Astrocyte of the spinal cord (primary cell): ENCODE results near the gene SNRNP40.

Source experiments
- DNase-seq: peaks from one replicate; pipeline ENCODE4 v3.0.0; 2011; ENCODE audit warnings: low read depth, low spot score
- H3K4me3 ChIP-seq: 2 replicates; pipeline ENCODE4 v1.5.1; 2011; ENCODE audit warnings: low read depth, mild to moderate bottlenecking, low read length, moderate library complexity
- CTCF ChIP-seq: IDR thresholded peaks from 2 replicates; pipeline ENCODE4 v1.5.1; 2012; ENCODE audit warnings: low read depth, mild to moderate bottlenecking, low read length, inconsistent platforms
- in situ Hi-C: cut with HindIII; loops from 2 replicates; pipeline ENCODE4 v1.10.0; 2017; ENCODE audit warnings: low sequenced_read_pairs

Gene SNRNP40

GRCh38 chr1:31296486-31297276 is at the start of gene SNRNP40, which contains the start of gene ZCCHC17:
SNRNP40 (minus strand) TSS chr1:31296788; CDS start chr1:31296751, 37 bp downstream.
ZCCHC17 (plus strand) TSS chr1:31297032; CDS start chr1:31310099, 13,067 bp downstream.
- DNase-seq = peak; percentile 99
- no peak for TF ChIP-seq CTCF

GRCh38 chr1:31345635-31346034 is 49.0 kb upstream of the SNRNP40 start:
- DNase-seq = no peak
- in situ Hi-C loops = no loop called here
- H3K4me3 ChIP-seq = no peak overlapping the region
- no peak for TF ChIP-seq CTCF

More at GRCh38 chr1:31296486-31297276, at the start of gene SNRNP40, which contains the start of gene ZCCHC17:
- in situ Hi-C loops = no loop called here
- H3K4me3 ChIP-seq = peak within 1 kb of the TSS; percentile 91

- in situ Hi-C loops = no loop called here
- no peak for DNase-seq
- H3K4me3 ChIP-seq = no peak overlapping the region
- no peak for TF ChIP-seq CTCF
Measured at GRCh38 chr1:31344503-31344902, 47.9 kb upstream of the SNRNP40 start.

GRCh38 chr1:31336687-31337467 is 40.3 kb upstream of the SNRNP40 start:
- in situ Hi-C loops = no loop called here
- DNase-seq = no peak
- H3K4me3 ChIP-seq = no peak overlapping the region
- no peak for TF ChIP-seq CTCF

- peak; percentile 58 for TF ChIP-seq CTCF
- peak; percentile 36 for DNase-seq
- no peak overlapping the region for H3K4me3 ChIP-seq
- in situ Hi-C loops = no loop called here
Measured at GRCh38 chr1:31335007-31335406, 38.4 kb upstream of the SNRNP40 start.

GRCh38 chr1:31327381-31327780 is 30.8 kb upstream of the SNRNP40 start:
- in situ Hi-C loops = no loop called here
- no peak overlapping the region for H3K4me3 ChIP-seq
- peak; percentile 19 for DNase-seq
- no peak for TF ChIP-seq CTCF
